ENCODE results near the gene MSMP.
A peak's percentile ranks its signal among the peaks of the same experiment; 100 is the strongest.

The MSMP gene

DNA sequence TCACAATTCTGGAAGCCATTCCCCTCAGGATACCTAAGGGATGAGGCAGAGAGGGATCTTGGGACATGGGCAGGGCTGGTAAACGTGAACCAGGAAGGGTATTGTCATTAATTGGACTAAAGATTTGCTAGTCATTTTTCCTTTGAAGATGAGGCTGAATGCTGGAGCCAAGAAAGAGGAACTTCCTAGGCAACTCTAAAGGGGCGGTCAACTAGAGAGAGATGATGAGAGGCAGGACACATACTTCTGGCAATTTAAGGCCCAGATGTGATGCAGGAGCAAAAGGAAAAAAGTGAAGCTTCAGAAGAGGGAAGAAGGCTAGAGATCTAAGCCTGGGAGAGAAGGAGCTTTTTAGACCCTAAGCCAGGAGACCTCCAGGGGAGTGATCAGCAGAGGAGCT is 10.6 kb downstream of the MSMP start:
- ATAC-seq (no peak), DNase-seq (no peak)
- no peak overlapping the region for H3K27ac Mint-ChIP-seq
- H3K4me1 Mint-ChIP-seq: peaks cover 43% of the 10 kb centered on the region
- H3K4me3 Mint-ChIP-seq: no peak overlapping the region
- H3K9me3 Mint-ChIP-seq: no peaks in the 10 kb centered on the region
- H3K36me3 Mint-ChIP-seq (ENCODE audit: low read depth): peaks cover 40% of the 10 kb centered on the region
- H3K27me3 Mint-ChIP-seq: no peaks in the 10 kb centered on the region

GRCh38 chr9:35741740-35742139 is 12.3 kb downstream of the MSMP start:
- no peak overlapping the region for H3K4me3 Mint-ChIP-seq

GRCh38 chr9:35740243-35740642 is 13.8 kb downstream of the MSMP start:
- ATAC-seq: no peak
- DNase-seq: no peak
- H3K36me3 Mint-ChIP-seq (ENCODE audit: low read depth): peaks cover 40% of the 10 kb centered on the region
- no peak overlapping the region for H3K4me3 Mint-ChIP-seq
- H3K27me3 Mint-ChIP-seq: no peaks in the 10 kb centered on the region
- H3K4me1 Mint-ChIP-seq: peaks cover 16% of the 10 kb centered on the region
- no peaks in the 10 kb centered on the region for H3K9me3 Mint-ChIP-seq
- no peak overlapping the region for H3K27ac Mint-ChIP-seq

More at GRCh38 chr9:35741740-35742139, 12.3 kb downstream of the MSMP start:
- Mint-ChIP-seq H3K4me1 (peaks cover 28% of the 10 kb centered on the region), H3K36me3 (ENCODE audit: low read depth) (peaks cover 40% of the 10 kb centered on the region), H3K9me3 (no peaks in the 10 kb centered on the region), H3K27me3 (no peaks in the 10 kb centered on the region), H3K27ac (no peak overlapping the region)
- ATAC-seq (peak; percentile 84), DNase-seq (no peak)

DNA sequence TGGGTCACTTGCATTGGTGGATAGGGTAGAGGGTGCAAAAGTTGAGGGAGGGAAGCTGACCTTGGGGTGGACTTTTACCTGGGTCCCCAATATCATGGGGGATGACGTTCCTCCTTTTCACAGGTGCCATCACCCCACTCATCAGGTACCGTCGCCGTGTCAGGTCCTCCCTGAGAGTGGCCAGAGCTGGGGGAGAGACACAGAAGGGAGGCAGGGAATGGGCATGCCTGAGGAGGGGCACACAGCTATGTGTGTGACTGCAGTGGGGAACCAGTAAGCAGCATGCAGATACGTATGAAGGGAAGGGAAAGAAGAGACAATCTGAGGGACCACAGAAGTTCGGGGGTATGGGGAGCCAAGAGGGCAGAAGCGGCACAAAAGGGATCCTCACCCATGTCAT is 15.2 kb downstream of the MSMP start:
- Mint-ChIP-seq H3K27ac (no peak overlapping the region), H3K4me3 (no peak overlapping the region), H3K9me3 (no peaks in the 10 kb centered on the region), H3K36me3 (ENCODE audit: low read depth) (peaks cover 40% of the 10 kb centered on the region), H3K27me3 (no peaks in the 10 kb centered on the region), H3K4me1 (peaks cover 22% of the 10 kb centered on the region)
- no peak for ATAC-seq
- DNase-seq: no peak

- Mint-ChIP-seq H3K9me3 (no peaks in the 10 kb centered on the region), H3K27me3 (no peaks in the 10 kb centered on the region), H3K27ac (no peak overlapping the region), H3K4me1 (peaks cover 26% of the 10 kb centered on the region), H3K36me3 (ENCODE audit: low read depth) (peaks cover 36% of the 10 kb centered on the region), H3K4me3 (no peak overlapping the region)
- DNase-seq (no peak), ATAC-seq (no peak)
Measured at GRCh38 chr9:35738186-35738585, 15.9 kb downstream of the MSMP start.

DNA sequence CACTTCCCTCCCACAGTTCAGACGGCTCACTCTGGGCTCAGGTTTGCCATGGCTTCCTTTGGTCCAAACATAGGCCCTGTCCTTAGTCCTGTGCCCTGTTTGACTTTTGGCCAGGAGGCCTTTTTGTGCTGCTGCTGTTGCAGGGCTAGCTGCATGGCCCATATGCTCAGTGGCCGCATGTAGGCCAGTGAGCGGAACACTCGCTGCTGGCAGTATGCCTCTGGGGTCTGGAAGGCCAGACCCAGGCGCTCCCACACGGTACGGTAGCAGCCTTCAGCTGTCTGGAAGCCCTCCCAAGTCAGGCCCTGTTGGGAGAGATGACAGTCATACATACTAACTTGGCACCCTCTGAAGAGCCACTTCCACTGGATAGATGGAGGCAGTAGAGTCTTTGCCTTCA is 16.9 kb downstream of the MSMP start:
- Mint-ChIP-seq H3K4me3 (no peak overlapping the region), H3K4me1 (peaks cover 25% of the 10 kb centered on the region), H3K9me3 (no peaks in the 10 kb centered on the region), H3K27ac (no peak overlapping the region), H3K27me3 (no peaks in the 10 kb centered on the region), H3K36me3 (ENCODE audit: low read depth) (peaks cover 27% of the 10 kb centered on the region)
- DNase-seq: no peak
- ATAC-seq: no peak

- H3K4me3 Mint-ChIP-seq: no peak overlapping the region
- ATAC-seq: no peak
- H3K36me3 Mint-ChIP-seq (ENCODE audit: low read depth): peaks cover 27% of the 10 kb centered on the region
- no peak overlapping the region for H3K27ac Mint-ChIP-seq
- H3K9me3 Mint-ChIP-seq: no peaks in the 10 kb centered on the region
- H3K4me1 Mint-ChIP-seq: peaks cover 17% of the 10 kb centered on the region
- peak; percentile 58 for DNase-seq
- H3K27me3 Mint-ChIP-seq: no peaks in the 10 kb centered on the region
Measured at GRCh38 chr9:35736201-35736633, 17.9 kb downstream of the MSMP start.

- no peaks in the 10 kb centered on the region for H3K27me3 Mint-ChIP-seq
- DNase-seq: no peak
Measured at GRCh38 chr9:35734096-35734495, 20.0 kb downstream of the MSMP start.

GRCh38 chr9:35732800-35733541 is 21.1 kb downstream of the MSMP start:
- Mint-ChIP-seq H3K4me3 (no peak overlapping the region), H3K9me3 (no peaks in the 10 kb centered on the region), H3K27me3 (no peaks in the 10 kb centered on the region), H3K4me1 (peaks cover 17% of the 10 kb centered on the region), H3K36me3 (ENCODE audit: low read depth) (peaks cover 18% of the 10 kb centered on the region), H3K27ac (peak overlapping the region; percentile 90)
- peak; percentile 52 for DNase-seq
- ATAC-seq: peak; percentile 8

More at GRCh38 chr9:35734096-35734495, 20.0 kb downstream of the MSMP start:
- Mint-ChIP-seq H3K4me1 (peaks cover 17% of the 10 kb centered on the region), H3K9me3 (no peaks in the 10 kb centered on the region), H3K4me3 (peak overlapping the region; percentile 27), H3K36me3 (ENCODE audit: low read depth) (peaks cover 27% of the 10 kb centered on the region), H3K27ac (no peak overlapping the region)
- no peak for ATAC-seq

GRCh38 chr9:35732185-35732799 is 21.8 kb downstream of the MSMP start, which contains the start of the genes CREB3 and TLN1:
CREB3 (plus strand) TSS chr9:35732666; CDS start chr9:35732773, 107 bp downstream.
TLN1 (minus strand) TSS chr9:35732195; CDS start chr9:35725694, 6,501 bp downstream.
- Mint-ChIP-seq H3K4me1 (peaks cover 17% of the 10 kb centered on the region), H3K4me3 (no peak within 1 kb of the TSS), H3K9me3 (no peaks in the 10 kb centered on the region), H3K27me3 (no peaks in the 10 kb centered on the region), H3K27ac (peak within 1 kb of the TSS; percentile 90), H3K36me3 (ENCODE audit: low read depth) (peaks cover 18% of the 10 kb centered on the region)
- ATAC-seq (peak; percentile 93), DNase-seq (peak; percentile 96)

GRCh38 chr9:35731415-35732184 is 22.5 kb downstream of the MSMP start:
- Mint-ChIP-seq H3K9me3 (no peaks in the 10 kb centered on the region), H3K4me1 (peaks cover 17% of the 10 kb centered on the region), H3K27ac (peak overlapping the region; percentile 90), H3K27me3 (no peaks in the 10 kb centered on the region), H3K4me3 (no peak overlapping the region), H3K36me3 (ENCODE audit: low read depth) (peaks cover 16% of the 10 kb centered on the region)
- no peak for ATAC-seq
- no peak for DNase-seq

DNA sequence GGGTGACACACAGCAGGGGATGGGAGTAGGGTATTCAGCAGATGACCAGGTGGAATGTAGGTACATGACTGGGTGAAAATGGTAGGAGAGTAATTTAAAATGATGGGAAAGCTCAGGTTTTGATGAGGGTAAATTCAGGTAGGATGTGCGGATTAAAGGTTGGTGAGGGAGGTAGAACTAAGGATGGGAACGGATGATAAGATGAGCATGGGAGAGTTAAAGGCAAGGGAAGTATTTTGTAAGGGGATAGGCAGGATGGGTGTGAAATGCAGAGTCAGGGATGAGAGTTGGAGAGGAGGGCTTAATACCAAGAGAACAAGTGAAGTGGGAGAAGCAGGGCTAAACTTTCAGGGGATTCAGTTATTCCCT is 23.6 kb downstream of the MSMP start:
- H3K36me3 Mint-ChIP-seq (ENCODE audit: low read depth): peaks cover 14% of the 10 kb centered on the region
- DNase-seq: no peak
- H3K4me3 Mint-ChIP-seq: no peak overlapping the region
- H3K27ac Mint-ChIP-seq: no peak overlapping the region
- peaks cover 17% of the 10 kb centered on the region for H3K4me1 Mint-ChIP-seq
- no peak for ATAC-seq
- H3K9me3 Mint-ChIP-seq: no peaks in the 10 kb centered on the region
- no peaks in the 10 kb centered on the region for H3K27me3 Mint-ChIP-seq

DNA sequence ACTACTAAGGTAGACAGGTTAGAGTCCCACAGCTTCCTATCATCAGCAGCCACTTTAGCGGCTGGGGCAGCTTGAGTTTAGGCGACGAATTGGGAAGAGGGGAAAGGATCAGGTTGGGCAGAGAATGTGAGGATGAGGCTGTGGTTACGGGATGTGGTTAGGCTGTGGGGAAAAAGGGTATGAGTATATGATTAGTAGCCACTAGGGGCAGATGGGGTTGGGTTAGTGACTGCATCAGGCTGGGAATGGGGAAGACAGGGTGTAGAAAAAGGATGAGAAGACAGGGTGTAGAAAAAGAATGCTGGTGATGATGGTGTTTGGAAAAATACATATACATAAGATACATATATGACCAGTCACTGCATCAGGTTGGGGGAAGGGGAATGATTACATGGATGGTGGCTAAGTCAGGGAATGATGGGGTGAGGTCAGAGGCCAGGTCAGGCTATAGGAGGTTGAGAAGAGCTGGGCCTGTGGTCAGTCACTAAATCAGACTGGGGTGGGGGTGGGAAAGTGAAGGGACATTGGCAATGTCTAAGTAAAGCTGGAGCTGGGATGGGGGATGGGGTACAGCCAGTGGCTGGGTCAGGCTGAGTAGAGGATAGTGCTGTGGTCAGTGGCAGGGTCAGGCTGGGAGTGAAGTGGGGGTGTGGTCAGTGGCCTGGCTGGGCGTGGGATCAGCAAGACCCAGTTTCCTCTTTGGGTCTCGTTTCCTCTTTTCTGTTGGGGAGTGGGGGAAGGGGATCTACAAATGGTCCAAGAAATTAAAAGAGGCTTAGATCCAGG is 24.2 kb downstream of the MSMP start:
- no peak for ATAC-seq

DNA sequence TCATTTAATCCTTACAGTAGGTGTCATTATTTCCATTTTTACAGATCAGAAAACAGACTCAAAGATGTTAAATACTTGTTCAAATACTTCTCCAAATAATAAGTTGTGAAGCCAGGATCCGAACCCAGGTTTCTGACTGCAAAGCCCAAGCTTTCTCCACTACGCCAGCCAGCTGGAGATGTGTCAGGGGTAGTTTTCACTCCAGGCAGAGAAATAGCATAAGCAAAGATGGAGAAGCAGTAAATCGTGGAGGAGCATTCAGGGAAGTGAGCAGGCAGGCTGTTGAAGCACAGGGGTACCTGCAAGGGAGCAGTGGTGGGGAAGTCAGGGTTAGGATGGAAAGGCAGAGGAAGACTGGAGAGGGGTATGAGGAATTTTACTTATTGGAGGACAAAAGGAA is 25.0 kb downstream of the MSMP start:
- H3K9me3 Mint-ChIP-seq: no peaks in the 10 kb centered on the region
- DNase-seq (no peak), ATAC-seq (no peak)
- no peaks in the 10 kb centered on the region for H3K27me3 Mint-ChIP-seq
- no peak overlapping the region for H3K4me3 Mint-ChIP-seq
- H3K27ac Mint-ChIP-seq: no peak overlapping the region
- H3K4me1 Mint-ChIP-seq: peaks cover 13% of the 10 kb centered on the region
- peaks cover 17% of the 10 kb centered on the region for H3K36me3 Mint-ChIP-seq (ENCODE audit: low read depth)

More for the DNA sequence above, 24.2 kb downstream of the MSMP start:
- H3K36me3 Mint-ChIP-seq (ENCODE audit: low read depth): peaks cover 16% of the 10 kb centered on the region
- no peaks in the 10 kb centered on the region for H3K9me3 Mint-ChIP-seq
- H3K27me3 Mint-ChIP-seq: no peaks in the 10 kb centered on the region
- H3K27ac Mint-ChIP-seq: no peak overlapping the region
- peak; percentile 39 for DNase-seq
- peaks cover 17% of the 10 kb centered on the region for H3K4me1 Mint-ChIP-seq
- no peak overlapping the region for H3K4me3 Mint-ChIP-seq
